NT2/D1 (cell line): ENCODE data around the gene DBF4B.
"Not testable (repeated sequence)": the region's sequence is repeated elsewhere in the genome, so short reads cannot be mapped to it uniquely, and the experiment has no call there.

Experiments used
- DNase-seq: peaks from one replicate; pipeline ENCODE4 v3.0.0-alpha.2; 2011; ENCODE audit warnings: low read depth, low spot score
- H3K27me3 ChIP-seq: 2 replicates; pipeline ENCODE4 v1.6.0; 2011; ENCODE audit warnings: mild to moderate bottlenecking; ENCODE audit not compliant: insufficient read length, insufficient read depth
- H3K36me3 ChIP-seq: 2 replicates; pipeline ENCODE4 v1.6.1; 2011; ENCODE audit warnings: mild to moderate bottlenecking, low read length, mixed read lengths; ENCODE audit not compliant: insufficient read depth, insufficient read length
- H3K4me1 ChIP-seq: 2 replicates; pipeline ENCODE4 v1.5.1; 2011; ENCODE audit not compliant: insufficient read depth, insufficient read length
- H3K4me3 ChIP-seq: 2 replicates; pipeline ENCODE4 v1.5.1; 2011; ENCODE audit warnings: low read depth; ENCODE audit not compliant: insufficient read length
- H3K9ac ChIP-seq: 2 replicates; pipeline ENCODE4 v1.6.0; 2011; ENCODE audit warnings: low read depth; ENCODE audit not compliant: insufficient read length
- H3K9me3 ChIP-seq: 2 replicates; pipeline ENCODE4 v1.5.1; 2011; ENCODE audit warnings: mild to moderate bottlenecking, low read length; ENCODE audit not compliant: insufficient read depth
- SUZ12 ChIP-seq: IDR thresholded peaks from 2 replicates; pipeline ENCODE4 v1.6.1; 2011; ENCODE audit not compliant: insufficient read length, insufficient read depth; ENCODE audit errors: extremely low read depth
- YY1 ChIP-seq: IDR thresholded peaks from 2 replicates; pipeline ENCODE4 v1.6.1; 2011; ENCODE audit not compliant: insufficient read length, insufficient read depth
- ZNF274 ChIP-seq: IDR thresholded peaks from 2 replicates; pipeline ENCODE4 v1.6.1; 2011; ENCODE audit warnings: mild to moderate bottlenecking, low read depth, low read length

Gene DBF4B

GRCh38 chr17:44738214-44738906 lies 29.9 kb downstream of the DBF4B start:
- Histone ChIP-seq H3K9me3 (no peaks in the 10 kb centered on the region), H3K4me3 (no peak overlapping the region), H3K4me1 (peaks cover 13% of the 10 kb centered on the region), H3K27me3 (no peaks in the 10 kb centered on the region), H3K9ac (no peak overlapping the region), H3K36me3 (peaks cover 80% of the 10 kb centered on the region)
- TF ChIP-seq ZNF274 = no peak
- TF ChIP-seq SUZ12 = no peak
- TF ChIP-seq YY1 = no peak
- DNase-seq = peak; percentile 70

- Histone ChIP-seq H3K27me3 (no peaks in the 10 kb centered on the region), H3K4me3 (no peak overlapping the region), H3K9ac (no peak overlapping the region), H3K36me3 (peaks cover 68% of the 10 kb centered on the region), H3K4me1 (peaks cover 8% of the 10 kb centered on the region), H3K9me3 (no peaks in the 10 kb centered on the region)
- DNase-seq = no peak
- TF ChIP-seq SUZ12 = no peak
- no peak for TF ChIP-seq YY1
- no peak for TF ChIP-seq ZNF274
Observed at GRCh38 chr17:44741316-44741715, 32.9 kb downstream of the DBF4B start.

- no peaks in the 10 kb centered on the region for H3K27me3 ChIP-seq
- peaks cover 71% of the 10 kb centered on the region for H3K36me3 ChIP-seq
- peaks cover 3% of the 10 kb centered on the region for H3K4me1 ChIP-seq
- H3K9ac ChIP-seq = no peak overlapping the region
- no peak for TF ChIP-seq ZNF274
- H3K4me3 ChIP-seq = no peak overlapping the region
- no peak for DNase-seq
- H3K9me3 ChIP-seq = no peaks in the 10 kb centered on the region
Observed at GRCh38 chr17:44745301-44745700, 36.8 kb downstream of the DBF4B start.

- not testable (repeated sequence) for H3K9me3 ChIP-seq, H3K27me3 ChIP-seq, H3K9ac ChIP-seq, H3K4me3 ChIP-seq, DNase-seq, H3K4me1 ChIP-seq
- H3K36me3 ChIP-seq = peaks cover 74% of the 10 kb centered on the region
Observed at GRCh38 chr17:44745738-44746137, 37.3 kb downstream of the DBF4B start.

GRCh38 chr17:44747566-44747965 lies 39.1 kb downstream of the DBF4B start:
- no peak for DNase-seq
- H3K4me1 ChIP-seq = peaks cover 3% of the 10 kb centered on the region
- H3K9me3 ChIP-seq = no peaks in the 10 kb centered on the region
- TF ChIP-seq SUZ12 (no peak), ZNF274 (no peak), YY1 (no peak)
- peaks cover 75% of the 10 kb centered on the region for H3K36me3 ChIP-seq
- no peak overlapping the region for H3K4me3 ChIP-seq
- H3K9ac ChIP-seq = no peak overlapping the region
- no peaks in the 10 kb centered on the region for H3K27me3 ChIP-seq

GRCh38 chr17:44749076-44749979 lies 40.9 kb downstream of the DBF4B start:
- TF ChIP-seq YY1 (no peak), ZNF274 (no peak), SUZ12 (no peak)
- no peak for DNase-seq
- Histone ChIP-seq H3K4me3 (no peak overlapping the region), H3K4me1 (peaks cover 3% of the 10 kb centered on the region), H3K27me3 (no peaks in the 10 kb centered on the region), H3K9me3 (no peaks in the 10 kb centered on the region), H3K36me3 (peaks cover 64% of the 10 kb centered on the region), H3K9ac (no peak overlapping the region)

GRCh38 chr17:44749980-44750318 lies 41.5 kb downstream of the DBF4B start:
- Histone ChIP-seq H3K27me3 (no peaks in the 10 kb centered on the region), H3K36me3 (peaks cover 61% of the 10 kb centered on the region), H3K9me3 (no peaks in the 10 kb centered on the region), H3K9ac (no peak overlapping the region), H3K4me1 (peaks cover 3% of the 10 kb centered on the region), H3K4me3 (no peak overlapping the region)
- no peak for DNase-seq
- TF ChIP-seq ZNF274 (no peak), SUZ12 (no peak), YY1 (no peak)
